Putamen (tissue), 1 donor: ENCODE results near the gene TM7SF2.
"Not testable (repeated sequence)": the region's sequence is repeated elsewhere in the genome, so short reads cannot be mapped to it uniquely, and the experiment has no call there.

ENCODE experiments used
- DNase-seq: peaks from one replicate; pipeline ENCODE4 v3.0.0-alpha.2; 2016; ENCODE audit warnings: low spot score

The TM7SF2 gene

GRCh38 chr11:65130631-65131416 lies 19.2 kb downstream of the TM7SF2 start:
- no peak for DNase-seq

- no peak for DNase-seq
These were observed 19.7 kb downstream of the TM7SF2 start for GRCh38 chr11:65131417-65131776.

GRCh38 chr11:65131895-65132237 lies 20.2 kb downstream of the TM7SF2 start:
- no peak for DNase-seq

GRCh38 chr11:65132238-65132987 lies 20.7 kb downstream of the TM7SF2 start:
- no peak for DNase-seq

GRCh38 chr11:65132988-65133700 lies 21.5 kb downstream of the TM7SF2 start:
- no peak for DNase-seq

GRCh38 chr11:65133724-65134123 lies 22.1 kb downstream of the TM7SF2 start:
- DNase-seq, result no peak

GRCh38 chr11:65134240-65134951 lies 22.7 kb downstream of the TM7SF2 start, which contains the start of gene SYVN1:
Gene SYVN1, minus strand, starts transcription at chr11:65134519. Its CDS starts 918 bp downstream, at chr11:65133601.
- peak; percentile 91 for DNase-seq

- peak; percentile 91 for DNase-seq
These were observed 23.4 kb downstream of the TM7SF2 start for GRCh38 chr11:65134952-65135632.

- no peak for DNase-seq
These were observed 24.0 kb downstream of the TM7SF2 start for GRCh38 chr11:65135633-65136145.

GRCh38 chr11:65136515-65137096 lies 24.9 kb downstream of the TM7SF2 start:
- no peak for DNase-seq

- DNase-seq, result no peak
These were observed 30.3 kb downstream of the TM7SF2 start for GRCh38 chr11:65141896-65142494.

- DNase-seq, result no peak
These were observed 35.8 kb downstream of the TM7SF2 start for GRCh38 chr11:65147352-65148075.

- no peak for DNase-seq
These were observed 37.0 kb downstream of the TM7SF2 start for GRCh38 chr11:65148657-65149056.

GRCh38 chr11:65150131-65150508 lies 38.4 kb downstream of the TM7SF2 start:
- DNase-seq, result not testable (repeated sequence)

- DNase-seq, result peak; percentile 27
These were observed 39.0 kb downstream of the TM7SF2 start for GRCh38 chr11:65150509-65151299.

- no peak for DNase-seq
These were observed 39.7 kb downstream of the TM7SF2 start for GRCh38 chr11:65151331-65151899.

- no peak for DNase-seq
These were observed 40.5 kb downstream of the TM7SF2 start for GRCh38 chr11:65152122-65152521.

- no peak for DNase-seq
These were observed 44.6 kb downstream of the TM7SF2 start for GRCh38 chr11:65156256-65156655.

- DNase-seq, result no peak
These were observed 45.3 kb downstream of the TM7SF2 start for GRCh38 chr11:65156926-65157325.
